ENCODE results near the gene RXRA. TPM values are rescaled to one million over a fixed set of nuclear protein-coding genes. Genes with fewer than 3 reads are reported as not detected.

RXRA gene
- total RNA-seq: 85.7 TPM
- long read RNA-seq, transcript RXRA-202 (10 exons, 1,846 nt): major isoform, 21 of 183 reads
- long read RNA-seq, partial matches to known transcripts: 11 of 183 reads
- long read RNA-seq, other reads (novel, unspliced or antisense): 151 of 183 reads

GRCh38 chr9:134325813-134326723 lies at the start of gene RXRA:
RXRA (plus strand) TSS chr9:134326455; CDS start chr9:134326632, 177 bp downstream.
- intact Hi-C loops (cut with DNase I): no loop called here
- DNase-seq (peak; percentile 90), ATAC-seq (peak; percentile 75 to 85)
- Histone ChIP-seq H3K4me3 (peak within 1 kb of the TSS; percentile 86), H3K9me3 (no peaks in the 10 kb centered on the region), H3K36me3 (no peaks in the 10 kb centered on the region), H3K27ac (peak within 1 kb of the TSS; percentile 94), H3K27me3 (ENCODE audit: low read depth) (no peaks in the 10 kb centered on the region), H3K4me1 (peaks cover 54% of the 10 kb centered on the region)
- no peak for TF ChIP-seq CTCF (IDR thresholded peaks at IDR 0.05)

GRCh38 chr9:134278286-134278685 lies 48.0 kb upstream of the RXRA start:
- TF ChIP-seq CTCF (IDR thresholded peaks at IDR 0.05): no peak
- Histone ChIP-seq H3K9me3 (no peaks in the 10 kb centered on the region), H3K4me1 (no peaks in the 10 kb centered on the region), H3K27me3 (ENCODE audit: low read depth) (peaks cover 34% of the 10 kb centered on the region), H3K27ac (no peak overlapping the region), H3K4me3 (no peak overlapping the region), H3K36me3 (no peaks in the 10 kb centered on the region)
- intact Hi-C loops (cut with DNase I): no loop called here
- DNase-seq: no peak
- ATAC-seq: no peak

DNA sequence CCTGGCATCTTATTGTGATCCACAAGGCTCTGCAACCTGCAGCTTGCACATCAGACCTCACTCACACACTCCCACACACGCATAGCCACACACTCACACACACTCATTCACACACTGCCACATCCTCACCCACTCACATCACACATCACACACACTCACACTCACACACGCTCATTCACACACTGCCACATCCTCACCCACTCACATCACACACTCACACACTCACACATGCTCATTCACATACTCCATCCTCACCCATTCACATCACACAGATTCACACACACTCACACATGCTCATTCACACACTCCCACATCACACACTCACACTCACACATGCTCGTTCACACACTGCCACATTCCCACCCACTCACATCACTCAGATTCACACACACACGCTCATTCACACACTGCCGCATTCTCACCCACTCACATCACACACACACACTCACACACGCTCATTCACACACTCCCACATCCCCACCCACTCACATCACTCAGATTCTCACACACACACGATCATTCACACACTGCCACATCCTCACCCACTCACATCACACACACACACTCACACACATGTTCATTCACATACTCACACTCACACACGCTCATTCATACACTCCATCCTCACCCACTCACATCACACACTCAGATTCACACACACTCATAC lies 47.1 kb upstream of the RXRA start:
- Histone ChIP-seq H3K27ac (no peak overlapping the region), H3K27me3 (ENCODE audit: low read depth) (peaks cover 30% of the 10 kb centered on the region), H3K9me3 (no peaks in the 10 kb centered on the region), H3K4me1 (no peaks in the 10 kb centered on the region), H3K4me3 (no peak overlapping the region), H3K36me3 (no peaks in the 10 kb centered on the region)
- intact Hi-C loops (cut with DNase I): no loop called here
- no peak for TF ChIP-seq CTCF (IDR thresholded peaks at IDR 0.05)
- no peak for ATAC-seq
- DNase-seq: no peak

DNA sequence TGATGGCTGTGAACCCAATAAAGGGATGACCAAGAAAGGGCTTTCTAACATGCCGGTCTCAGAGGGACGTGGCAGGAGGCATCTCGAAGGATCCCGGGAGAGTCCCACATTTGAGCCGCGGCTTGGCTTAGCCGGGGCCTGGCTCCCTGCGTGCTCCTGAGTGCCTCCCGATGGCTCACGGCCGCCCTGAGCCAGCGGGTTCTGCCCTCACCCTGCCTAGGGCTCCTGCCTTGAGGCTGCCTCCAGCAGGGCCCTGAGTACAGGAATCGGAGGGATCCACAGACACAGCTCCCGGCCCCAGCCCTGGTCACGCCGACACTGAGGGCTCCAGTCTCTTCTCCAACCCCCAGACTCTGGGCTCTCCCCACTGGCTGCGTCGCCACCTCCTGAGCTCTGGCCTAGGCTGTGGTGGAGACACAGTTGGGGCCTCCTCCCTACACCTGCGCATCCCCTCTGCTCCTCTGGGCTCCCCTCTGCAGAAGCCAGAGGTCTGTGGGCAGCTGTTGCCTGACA lies 44.1 kb upstream of the RXRA start:
- H3K36me3 ChIP-seq: no peaks in the 10 kb centered on the region
- H3K27me3 ChIP-seq (ENCODE audit: low read depth): peaks cover 3% of the 10 kb centered on the region
- no peak for ATAC-seq
- no peak for DNase-seq
- no peak for TF ChIP-seq CTCF (IDR thresholded peaks at IDR 0.05)
- H3K4me1 ChIP-seq: no peaks in the 10 kb centered on the region
- H3K27ac ChIP-seq: no peak overlapping the region
- intact Hi-C loops (cut with DNase I): no loop called here
- no peak overlapping the region for H3K4me3 ChIP-seq
- no peaks in the 10 kb centered on the region for H3K9me3 ChIP-seq

- no peak for TF ChIP-seq CTCF (IDR thresholded peaks at IDR 0.05)
- Histone ChIP-seq H3K9me3 (no peaks in the 10 kb centered on the region), H3K27me3 (ENCODE audit: low read depth) (no peaks in the 10 kb centered on the region), H3K4me1 (no peaks in the 10 kb centered on the region), H3K36me3 (no peaks in the 10 kb centered on the region), H3K27ac (no peak overlapping the region), H3K4me3 (no peak overlapping the region)
- peak; percentile 37 to 64 for ATAC-seq
- intact Hi-C loops (cut with DNase I): no loop called here
- no peak for DNase-seq
Measured at GRCh38 chr9:134283111-134283515, 43.1 kb upstream of the RXRA start.

All from lower lobe of right lung (tissue), 2 donors.